Measurements from ENCODE around the gene HOXB4. TPM values are rescaled to one million over a fixed set of nuclear protein-coding genes. Genes with fewer than 3 reads are reported as not detected.

HOXB4 gene
- total RNA-seq, 1 experiment from 2014 or later, result not detected

DNA sequence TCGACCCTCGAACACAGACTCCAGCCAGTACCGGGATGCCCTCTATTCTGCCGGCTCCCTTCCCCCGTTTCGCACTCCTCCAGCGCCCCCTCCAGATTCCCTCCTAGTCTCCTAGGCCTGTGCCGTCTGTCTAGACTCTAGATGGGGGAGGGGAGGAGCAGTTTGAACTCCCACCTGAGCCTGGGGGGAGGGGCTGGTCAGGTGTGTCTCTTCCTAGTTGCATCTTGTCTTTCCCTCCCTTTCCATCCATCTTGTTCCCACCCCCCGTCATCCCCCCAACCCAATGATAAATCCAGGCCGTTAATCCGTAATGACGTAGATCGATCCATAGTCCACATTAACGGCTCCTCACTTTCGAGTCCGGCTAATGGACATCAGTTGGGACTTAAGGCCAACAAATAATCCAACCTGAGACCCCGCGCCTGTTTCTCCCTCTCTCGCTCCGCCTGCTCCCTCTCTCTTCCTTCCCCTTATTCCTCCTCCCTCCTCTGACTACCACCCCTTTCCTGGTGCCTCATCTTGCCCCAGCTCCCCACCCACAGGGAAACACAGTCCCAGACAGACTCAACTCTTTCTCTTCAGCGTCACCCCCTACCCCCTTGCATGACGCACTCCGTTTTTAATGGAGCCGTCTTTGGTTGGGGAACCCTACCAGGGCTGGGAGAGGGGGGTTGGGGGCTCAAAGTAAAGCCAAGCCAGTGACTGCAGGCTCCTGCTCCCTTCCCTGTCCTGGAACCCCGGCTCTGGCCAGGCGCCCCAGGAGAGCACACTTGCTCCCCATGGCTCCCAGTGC is 18.8 kb upstream of the HOXB4 start:
- Histone ChIP-seq H4K8ac (replicated peaks; ENCODE audit: insufficient read length, low read depth, low read length) (no peak overlapping the region), H3K14ac (ENCODE audit: insufficient read depth, low read length) (no peak overlapping the region), H4K5ac (ENCODE audit: insufficient read length, low read depth, low read length) (no peak overlapping the region), H3K23ac (ENCODE audit: insufficient read length, low read depth, low read length) (no peak overlapping the region), H2AK5ac (ENCODE audit: insufficient read length, low read length) (no peak overlapping the region), H3K4me2 (ENCODE audit: insufficient read depth, insufficient read length, low read length) (no peak overlapping the region), H2BK5ac (ENCODE audit: insufficient read length, low read length) (no peak overlapping the region), H3K56ac (ENCODE audit: insufficient read length, low read depth, low read length) (no peak overlapping the region), H3K18ac (ENCODE audit: insufficient read length, low read depth, low read length) (no peak overlapping the region), H3K9me3 (ENCODE audit: control insufficient read depth, low read depth, low read length) (no peaks in the 10 kb centered on the region), H3K23me2 (ENCODE audit: insufficient read length, low read depth, low read length, poor library complexity, severe bottlenecking) (no peaks in the 10 kb centered on the region), H2BK12ac (ENCODE audit: insufficient read length, low read depth, low read length) (no peak overlapping the region), H3K79me2 (ENCODE audit: insufficient read depth, low read length) (no peaks in the 10 kb centered on the region), H3K4me1 (ENCODE audit: insufficient read depth, low read length) (no peaks in the 10 kb centered on the region), H3K9ac (ENCODE audit: extremely low read depth, insufficient read length, low read length) (no peak overlapping the region), H2BK120ac (ENCODE audit: low read depth, low read length, poor library complexity, severe bottlenecking) (no peak overlapping the region), H3K4ac (ENCODE audit: low read depth, low read length) (no peak overlapping the region), H4K20me1 (ENCODE audit: control insufficient read depth, insufficient read depth, insufficient read length) (no peaks in the 10 kb centered on the region), H4K91ac (ENCODE audit: insufficient read length, low read depth, low read length) (no peak overlapping the region), H2BK15ac (ENCODE audit: low read depth, low read length) (no peak overlapping the region), H3K27ac (ENCODE audit: insufficient read length, low read depth, low read length) (no peak overlapping the region), H2AFZ (ENCODE audit: low read length) (no peak overlapping the region), H3K79me1 (ENCODE audit: insufficient read depth, low read depth, low read length, poor library complexity, severe bottlenecking) (no peaks in the 10 kb centered on the region), H2BK20ac (ENCODE audit: low read depth, low read length, poor library complexity, severe bottlenecking) (no peak overlapping the region), H3K27me3 (ENCODE audit: insufficient read depth, low read length) (peaks cover 99% of the 10 kb centered on the region), H3T11ph (ENCODE audit: low read length) (no peak overlapping the region)
- H3K36me3 Mint-ChIP-seq (ENCODE audit: insufficient read depth in 1 of 3, low read depth in 3 of 3), result no peaks in the 10 kb centered on the region
- H3K27ac Mint-ChIP-seq, result no peak overlapping the region
- peak; percentile 75 for DNase-seq
- H3K4me3 Mint-ChIP-seq, result peak overlapping the region in 1 of 2 experiments; percentile 57; a peak in 2 of 5 replicates
- H3K9me3 Mint-ChIP-seq, result peaks cover 0 to 21% of the 10 kb centered on the region in 2 experiments; a peak in 2 of 5 replicates
- TF ChIP-seq, protein P1, sequence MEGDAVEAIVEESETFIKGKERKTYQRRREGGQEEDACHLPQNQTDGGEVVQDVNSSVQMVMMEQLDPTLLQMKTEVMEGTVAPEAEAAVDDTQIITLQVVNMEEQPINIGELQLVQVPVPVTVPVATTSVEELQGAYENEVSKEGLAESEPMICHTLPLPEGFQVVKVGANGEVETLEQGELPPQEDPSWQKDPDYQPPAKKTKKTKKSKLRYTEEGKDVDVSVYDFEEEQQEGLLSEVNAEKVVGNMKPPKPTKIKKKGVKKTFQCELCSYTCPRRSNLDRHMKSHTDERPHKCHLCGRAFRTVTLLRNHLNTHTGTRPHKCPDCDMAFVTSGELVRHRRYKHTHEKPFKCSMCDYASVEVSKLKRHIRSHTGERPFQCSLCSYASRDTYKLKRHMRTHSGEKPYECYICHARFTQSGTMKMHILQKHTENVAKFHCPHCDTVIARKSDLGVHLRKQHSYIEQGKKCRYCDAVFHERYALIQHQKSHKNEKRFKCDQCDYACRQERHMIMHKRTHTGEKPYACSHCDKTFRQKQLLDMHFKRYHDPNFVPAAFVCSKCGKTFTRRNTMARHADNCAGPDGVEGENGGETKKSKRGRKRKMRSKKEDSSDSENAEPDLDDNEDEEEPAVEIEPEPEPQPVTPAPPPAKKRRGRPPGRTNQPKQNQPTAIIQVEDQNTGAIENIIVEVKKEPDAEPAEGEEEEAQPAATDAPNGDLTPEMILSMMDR (conservative IDR thresholded peaks at IDR 0.05), result no peak
- peaks cover 100% of the 10 kb centered on the region for H3K27me3 Mint-ChIP-seq (ENCODE audit: low read depth)
- no CpG with 5 or more reads among the region's 26 CpGs for WGBS (ENCODE audit: extremely low coverage, insufficient read length, low lambda C conversion rate)
- peaks cover 8 to 34% of the 10 kb centered on the region in 2 experiments for H3K4me1 Mint-ChIP-seq

All from H9 (cell line).